K562 (cell line): ENCODE data around the gene FHIT. TPM values are rescaled to one million over a fixed set of nuclear protein-coding genes. Genes with fewer than 3 reads are reported as not detected.

ENCODE experiments used
- ATAC-seq: fragments of 200-7000 bp; cut with Tn5 transposase; 3 replicates; pipeline ENCODE4 v1.9.1; 2020; ENCODE audit warnings: moderate library complexity
- BruUV-seq: library from RNA; stranded (reverse); fragments of 400-500 nt; replicated peaks from 2 replicates; lab custom pipeline; 2021; lab: Mats Ljungman, UMichigan
- CTCF ChIA-PET: fragments of 300-600 bp; formaldehyde crosslinking; extraction: SDS; loops from one replicate; lab custom pipeline; 2021; ENCODE audit warnings: low intra/inter-chr PET ratio; lab: Yijun Ruan, JAX
- POLR2A ChIA-PET: fragments of 300-600, 350-650 bp; sonication (Branson Sonifier 250); formaldehyde crosslinking; extraction: SDS; loops from one replicate; lab custom pipeline; 2021; ENCODE audit warnings: antibody characterized with exemption, inconsistent platforms; lab: Yijun Ruan, JAX
- DNase-seq, 4 experiments: peaks; one replicate each; pipeline versions ENCODE4 v3.0.0 to v3.0.0-alpha.2; 2011 to 2018; ENCODE audit warnings: low spot score in 3 of 4, mixed read lengths in 3 of 4; ENCODE audit errors: extremely low read depth in 1 of 4
- FAIRE-seq: peaks from 2 replicates; lab custom pipeline; 2011; peaks lifted over from hg19 to GRCh38; lab: Jason Lieb, UNC
- H2AFZ ChIP-seq: 2 replicates; pipeline ENCODE4 v1.6.0; 2011; ENCODE audit warnings: low read depth, low read length, control low read depth, inconsistent platforms
- H3K27ac ChIP-seq: fragments of 200-600 bp; 3 replicates; pipeline ENCODE4 v1.8.0; 2011; ENCODE audit warnings: low read depth, mild to moderate bottlenecking, control low read depth, inconsistent platforms, low read length, moderate library complexity, mixed read lengths; ENCODE audit errors: extremely low read depth
- H3K27me3 ChIP-seq, 2 experiments: fragments of 300-600 bp in 1 of 2; 2 replicates in 1 of 2; 3 replicates in 1 of 2; pipeline versions ENCODE4 v1.6.0 to v1.8.0; 2011; ENCODE audit warnings: inconsistent platforms in 2 of 2, low read length in 2 of 2, mild to moderate bottlenecking in 1 of 2, mixed read lengths in 1 of 2, moderate library complexity in 1 of 2; ENCODE audit not compliant: control insufficient read depth in 2 of 2, insufficient read depth in 2 of 2
- H3K36me3 ChIP-seq: fragments of 300-600 bp; 3 replicates; pipeline ENCODE4 v1.8.0; 2011; ENCODE audit warnings: mild to moderate bottlenecking, low read length, inconsistent platforms; ENCODE audit not compliant: control insufficient read depth, insufficient read depth
- H3K4me1 ChIP-seq, 2 experiments: fragments of 200-600 bp in 1 of 2; replicated peaks in 1 of 2; 2 replicates in 1 of 2; 3 replicates in 1 of 2; pipeline versions ENCODE4 v1.5.1 to v1.8.0; 2011; ENCODE audit warnings: inconsistent platforms in 2 of 2, low read length in 2 of 2, mild to moderate bottlenecking in 1 of 2, mixed read lengths in 1 of 2, moderate library complexity in 1 of 2; ENCODE audit not compliant: control insufficient read depth in 2 of 2, insufficient read depth in 2 of 2
- H3K4me2 ChIP-seq: 2 replicates; pipeline ENCODE4 v1.6.1; 2011; ENCODE audit warnings: low read length, control low read depth, inconsistent platforms, mixed read lengths; ENCODE audit not compliant: insufficient read depth
- H3K4me3 ChIP-seq: fragments of 200-600 bp; sonication (generic), shearing (Covaris generic); 2 replicates; pipeline ENCODE4 v1.5.1; 2016; ENCODE audit warnings: control low read depth, inconsistent platforms
- H3K79me2 ChIP-seq: fragments of 200-600 bp; 3 replicates; pipeline ENCODE4 v1.8.0; 2011; ENCODE audit warnings: low read length, inconsistent platforms; ENCODE audit not compliant: control insufficient read depth, insufficient read depth
- H3K9ac ChIP-seq, 2 experiments: 2 replicates each; pipeline versions ENCODE4 v1.6.0 to v1.6.1; 2011; ENCODE audit warnings: low read depth in 2 of 2, low read length in 2 of 2, control low read depth in 1 of 2, inconsistent platforms in 1 of 2, mild to moderate bottlenecking in 1 of 2, mixed read lengths in 1 of 2; ENCODE audit not compliant: insufficient read depth in 1 of 2
- H3K9me1 ChIP-seq: one replicate; pipeline ENCODE4 v1.6.0; 2011; ENCODE audit warnings: inconsistent platforms, mild to moderate bottlenecking, low read length, moderate library complexity; ENCODE audit not compliant: control insufficient read depth, insufficient read depth
- H3K9me3 ChIP-seq: replicated peaks from 2 replicates; pipeline ENCODE4 v1.5.1; 2011; ENCODE audit warnings: low read depth, low read length, inconsistent platforms; ENCODE audit not compliant: control insufficient read depth, insufficient read depth
- H4K20me1 ChIP-seq: replicated peaks from 2 replicates; pipeline ENCODE4 v1.6.1; 2011; ENCODE audit warnings: low read length, inconsistent platforms, mixed read lengths; ENCODE audit not compliant: control insufficient read depth, insufficient read depth
- CEBPB ChIP-seq: fragments of 450-650 bp; IDR thresholded peaks from 2 replicates; pipeline ENCODE4 v1.6.1; 2016; ENCODE audit warnings: missing genetic modification characterization, missing compliant biosample characterization
- CEBPG ChIP-seq, 3 experiments: fragments of 200-800 bp in 1 of 3; sonication (Bioruptor generic) in 1 of 3; sonication (generic) in 1 of 3; formaldehyde crosslinking in 1 of 3; IDR thresholded peaks in 2 of 3; conservative IDR thresholded peaks in 1 of 3; 2 replicates each; pipeline versions ENCODE4 v1.6.1 to v1.8.0; 2016 to 2022; ENCODE audit warnings: missing compliant biosample characterization in 2 of 3, missing genetic modification characterization in 2 of 3, mild to moderate bottlenecking in 1 of 3, missing genetic modification reagents in 1 of 3
- ZBTB11 ChIP-seq, 3 experiments: fragments of 200-800 bp in 1 of 3; fragments of 250-450 bp in 1 of 3; fragments of 450-650 bp in 1 of 3; sonication (Bioruptor Pico) in 1 of 3; sonication (Bioruptor generic) in 1 of 3; formaldehyde crosslinking in 1 of 3; IDR thresholded peaks; 2 replicates each; pipeline versions ENCODE4 v1.6.1 to v1.8.0; 2016 to 2022; ENCODE audit warnings: mild to moderate bottlenecking in 2 of 3, missing genetic modification characterization in 2 of 3, missing compliant biosample characterization in 1 of 3, moderate library complexity in 1 of 3
- WGBS: fragments of 100-300 bp; shearing (Covaris generic); methylation state at CpG from one replicate; pipeline ENCODE4 v1.1.6; 2016; ENCODE audit warnings: low coverage, mixed read lengths; ENCODE audit not compliant: insufficient coverage; ENCODE audit errors: missing lambda C conversion rate; 5-methylcytosine and 5-hydroxymethylcytosine counted together
- in situ Hi-C: fragments of 300-500 bp; cut with MboI; formaldehyde crosslinking; loops from 4 replicates; pipeline ENCODE4 v1.15.0; 2018; ENCODE audit warnings: inconsistent platforms, mixed read lengths
- intact Hi-C: fragments of 100-400 bp; cut with micrococcal nuclease; formaldehyde crosslinking; loops from 2 replicates; pipeline ENCODE4 v1.14.2; 2022
- polyA plus RNA-seq, 8 experiments: library from polyadenylated mRNA; depleted of rRNA in 4 of 8; stranded (reverse) in 5 of 8; unstranded in 3 of 8; fragments of >200 nt; fragmentation: Nextera tagmentation in 2 of 8; fragmentation: Illumina TruSeq in 1 of 8; extraction: Ambion mirVana in 2 of 8; extraction: Trizol in 1 of 8; gene quantifications; 2 replicates each; pipeline versions ENCODE4 v1.2.1 to v1.2.3, GENCODE V29; 2011 to 2014; ENCODE audit warnings: inconsistent platforms in 1 of 8, missing spikeins in 1 of 8
- total RNA-seq, 7 experiments: library from RNA; depleted of rRNA in 6 of 7; stranded (reverse); fragments of >200 nt in 6 of 7; fragmentation: Illumina TruSeq in 2 of 7; extraction: Trizol in 2 of 7; gene quantifications; 2 replicates each; pipeline versions ENCODE4 v1.2.1 to v1.2.3, GENCODE V29; 2011 to 2021; ENCODE audit warnings: low replicate concordance in 1 of 7

The FHIT gene
- total and polyA plus RNA-seq, 9 of the 15 experiments (the other 6 are each of a cell fraction or from before 2014, with no cell fraction given) = 1.7 to 9.1 (median 4.3) TPM

- H3K9me1 ChIP-seq = no peaks in the 10 kb centered on the region
- H3K79me2 ChIP-seq = no peaks in the 10 kb centered on the region
- no peak overlapping the region for H3K9ac ChIP-seq
- TF ChIP-seq CEBPG (CRISPR knock-in tag; IDR thresholded peaks at IDR 0.05) = no peak
- peak in 1 of 2 experiments; percentile 28; a peak in 1 of 4 replicates for TF ChIP-seq CEBPG (tag; conservative IDR thresholded peaks at IDR 0.05 in 1 of 2, IDR thresholded peaks at IDR 0.05 in 1 of 2)
- TF ChIP-seq ZBTB11 (CRISPR knock-in tag; IDR thresholded peaks at IDR 0.05) = no peak
- peak; percentile 72 for TF ChIP-seq CEBPB (tag)
- TF ChIP-seq, all 486 proteins: peak for 2
- CTCF ChIA-PET = no interaction called here
- FAIRE-seq (no peak), DNase-seq (no peak), ATAC-seq (no peak)
- no peaks in the 10 kb centered on the region for H3K36me3 ChIP-seq
- no peaks in the 10 kb centered on the region for H4K20me1 ChIP-seq
- intact Hi-C loops (no loop called here), in situ Hi-C loops (no loop called here)
- no peak overlapping the region for H3K27ac ChIP-seq
- no peaks in the 10 kb centered on the region for H3K9me3 ChIP-seq
- H3K4me2 ChIP-seq = no peak overlapping the region
- H3K27me3 ChIP-seq = no peaks in the 10 kb centered on the region
- no peak overlapping the region for H2AFZ ChIP-seq
- no TSS peak for BruUV-seq
- no peak overlapping the region for H3K4me3 ChIP-seq
- POLR2A ChIA-PET = no interaction called here
- 8% methylated on average over 4 of the region's 4 CpGs for WGBS
- no peaks in the 10 kb centered on the region for H3K4me1 ChIP-seq
Observed at GRCh38 chr3:60809857-60810610, 441.2 kb downstream of the FHIT start.
